PC-3 (cell line): ENCODE data around the gene SPHK2. TPM values are rescaled to one million over a fixed set of nuclear protein-coding genes. Genes with fewer than 3 reads are reported as not detected.

Experiments used
- ATAC-seq: fragments of 200-7000 bp; cut with Tn5 transposase; 2 replicates; pipeline ENCODE4 v1.9.1; 2020; ENCODE audit warnings: mild to moderate bottlenecking, moderate library complexity
- BruUV-seq: library from RNA; stranded (reverse); fragments of 400-500 nt; replicated peaks from 2 replicates; lab custom pipeline; 2021; lab: Mats Ljungman, UMichigan
- CTCF ChIA-PET: fragments of 300-600 bp; sonication (Branson Sonifier 250); formaldehyde crosslinking; loops from one replicate; lab custom pipeline; 2022; ENCODE audit warnings: antibody characterized with exemption; lab: Charles Lee
- POLR2A ChIA-PET: fragments of 300-600 bp; sonication (Branson Sonifier 250); formaldehyde crosslinking; loops from one replicate; lab custom pipeline; 2022; ENCODE audit warnings: antibody characterized with exemption; ENCODE audit not compliant: unreplicated experiment; lab: Charles Lee
- DNase-seq: peaks from one replicate; pipeline ENCODE4 v3.0.0-alpha.2; 2015
- H2AFZ ChIP-seq: fragments of 300-600 bp; sonication (generic); 2 replicates; pipeline ENCODE4 v1.6.0; 2016; ENCODE audit warnings: antibody characterized with exemption, low read length
- H3F3A ChIP-seq: fragments of 300-600 bp; sonication (generic); one replicate; pipeline ENCODE4 v1.6.0; 2017; ENCODE audit warnings: antibody characterized with exemption, low read length, control low read depth, mild to moderate bottlenecking; ENCODE audit not compliant: unreplicated experiment
- H3K27ac ChIP-seq: fragments of 300-600 bp; sonication (generic); 2 replicates; pipeline ENCODE4 v1.5.1; 2016; ENCODE audit warnings: mild to moderate bottlenecking, low read length
- H3K27me3 ChIP-seq: fragments of 300-600 bp; sonication (generic); 2 replicates; pipeline ENCODE4 v1.6.1; 2016; ENCODE audit warnings: low read length, mixed read lengths
- H3K36me3 ChIP-seq: fragments of 300-600 bp; sonication (generic); 2 replicates; pipeline ENCODE4 v1.6.1; 2016; ENCODE audit warnings: low read depth, mixed run types, low read length, mixed read lengths
- H3K4me1 ChIP-seq: fragments of 300-600 bp; sonication (generic); 2 replicates; pipeline ENCODE4 v1.5.1; 2016; ENCODE audit warnings: low read length; ENCODE audit not compliant: insufficient read depth
- H3K4me2 ChIP-seq: fragments of 300-600 bp; sonication (generic); 2 replicates; pipeline ENCODE4 v1.6.0; 2016; ENCODE audit warnings: low read length
- H3K4me3 ChIP-seq: fragments of 300-600 bp; sonication (generic); 2 replicates; pipeline ENCODE4 v1.5.1; 2016; ENCODE audit warnings: mild to moderate bottlenecking, low read length, mixed read lengths
- H3K79me2 ChIP-seq: fragments of 300-600 bp; sonication (generic); 2 replicates; pipeline ENCODE4 v1.6.1; 2017; ENCODE audit warnings: low read length, mixed read lengths
- H3K9ac ChIP-seq: fragments of 300-600 bp; sonication (generic); 2 replicates; pipeline ENCODE4 v1.6.0; 2016; ENCODE audit warnings: mild to moderate bottlenecking, low read length
- H3K9me2 ChIP-seq: fragments of 300-600 bp; sonication (generic); replicated peaks from 2 replicates; pipeline ENCODE4 v1.6.1; 2016; ENCODE audit warnings: mixed run types, low read length, mixed read lengths
- H3K9me3 ChIP-seq: fragments of 300-600 bp; sonication (generic); 2 replicates; pipeline ENCODE4 v1.6.1; 2016; ENCODE audit warnings: low read length, mixed read lengths
- H4K20me1 ChIP-seq: fragments of 300-600 bp; sonication (generic); 2 replicates; pipeline ENCODE4 v1.6.1; 2016; ENCODE audit warnings: low read length, mixed read lengths
- CTCF ChIP-seq: fragments of 300-600 bp; sonication (generic); conservative IDR thresholded peaks from 2 replicates; pipeline ENCODE4 v1.5.1; 2017; ENCODE audit warnings: antibody characterized with exemption, low read depth, mild to moderate bottlenecking, low read length
- EZH2 ChIP-seq: fragments of 300-600 bp; sonication (generic); IDR thresholded peaks from one replicate; pipeline ENCODE4 v1.6.1; 2017; ENCODE audit warnings: antibody characterized with exemption, mild to moderate bottlenecking, low read length; ENCODE audit not compliant: unreplicated experiment
- EZH2phosphoT487 ChIP-seq: fragments of 300-600 bp; sonication (generic); IDR thresholded peaks from 2 replicates; pipeline ENCODE4 v1.6.1; 2018; ENCODE audit warnings: mild to moderate bottlenecking, antibody characterized with exemption, low read length, borderline replicate concordance
- intact Hi-C: fragments of 100-400 bp; cut with micrococcal nuclease; formaldehyde crosslinking; loops from 2 replicates; pipeline ENCODE4 v1.9.0; 2023
- total RNA-seq: library from RNA; depleted of rRNA; stranded (reverse); fragments of >200 nt; gene quantifications from 2 replicates; pipeline ENCODE4 v1.2.3, GENCODE V29; 2014

SPHK2 gene
- total RNA-seq, 1 experiment from 2014 or later = 8.5 TPM

DNA sequence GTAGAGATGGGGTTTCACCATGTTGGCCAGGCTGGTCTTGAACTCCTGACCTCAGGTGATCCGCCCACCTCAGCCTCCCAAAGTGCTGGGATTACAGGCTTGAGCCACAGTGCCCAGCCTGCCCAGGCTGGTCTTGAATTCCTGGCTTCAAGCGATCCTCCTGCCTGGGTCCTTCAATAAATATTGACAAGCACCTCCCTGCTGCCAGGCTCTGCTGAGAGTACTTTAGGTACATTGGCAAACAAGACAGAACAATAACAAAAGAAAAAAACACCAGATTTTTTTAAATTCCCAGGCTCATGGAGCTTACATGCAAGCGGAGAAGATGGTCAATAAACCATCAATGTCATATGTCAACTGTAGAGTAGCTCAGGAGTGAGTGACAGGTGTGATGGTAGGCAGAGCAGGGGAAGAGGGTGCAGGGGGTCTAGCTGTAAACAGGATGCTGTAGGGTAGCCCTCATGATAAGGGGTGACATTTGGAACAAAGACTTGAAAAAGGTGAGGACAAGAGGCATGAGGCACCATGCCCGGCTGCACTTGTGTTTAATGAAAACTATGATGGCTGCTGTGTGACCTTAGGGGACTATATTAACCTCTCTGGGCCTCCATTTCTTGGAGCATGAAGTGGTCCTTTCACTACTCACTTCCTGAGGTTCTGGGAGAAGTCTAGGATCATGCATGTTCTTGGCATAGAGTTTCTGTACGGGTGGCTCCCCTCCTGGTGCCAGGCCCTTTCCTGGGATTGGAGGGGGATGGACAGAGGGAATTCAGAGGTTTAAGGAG, 47.7 kb upstream of the SPHK2 start:
- H3K4me1 ChIP-seq = peaks cover 10% of the 10 kb centered on the region
- H3K27ac ChIP-seq = no peak overlapping the region
- ATAC-seq (no peak), DNase-seq (no peak)
- H3K9ac ChIP-seq = no peak overlapping the region
- no peaks in the 10 kb centered on the region for H3K79me2 ChIP-seq
- no peaks in the 10 kb centered on the region for H3K27me3 ChIP-seq
- intact Hi-C loops = no loop called here
- no peak overlapping the region for H3K4me3 ChIP-seq
- BruUV-seq = no TSS peak
- no peak overlapping the region for H2AFZ ChIP-seq
- H3K36me3 ChIP-seq = no peaks in the 10 kb centered on the region
- ChIA-PET CTCF (interaction anchor here (0.9 kb wide), 1 partner anchor 13 kb away, joined by 4 read pairs; no protein-coding TSS in a partner anchor), POLR2A (no interaction called here)
- H3K9me2 ChIP-seq = no peaks in the 10 kb centered on the region
- H4K20me1 ChIP-seq = no peaks in the 10 kb centered on the region
- no peaks in the 10 kb centered on the region for H3F3A ChIP-seq
- TF ChIP-seq CTCF (no peak), EZH2phosphoT487 (no peak), EZH2 (no peak)
- no peak overlapping the region for H3K4me2 ChIP-seq
- no peaks in the 10 kb centered on the region for H3K9me3 ChIP-seq

GRCh38 chr19:48573163-48573505, 46.2 kb upstream of the SPHK2 start:
- no peaks in the 10 kb centered on the region for H4K20me1 ChIP-seq
- no peaks in the 10 kb centered on the region for H3K27me3 ChIP-seq
- H2AFZ ChIP-seq = no peak overlapping the region
- H3K9ac ChIP-seq = no peak overlapping the region
- H3K4me1 ChIP-seq = peaks cover 6% of the 10 kb centered on the region
- no peaks in the 10 kb centered on the region for H3K9me2 ChIP-seq
- DNase-seq (no peak), ATAC-seq (no peak)
- intact Hi-C loops = no loop called here
- BruUV-seq = no TSS peak
- H3K79me2 ChIP-seq = no peaks in the 10 kb centered on the region
- H3K27ac ChIP-seq = no peak overlapping the region
- H3F3A ChIP-seq = no peaks in the 10 kb centered on the region
- no peaks in the 10 kb centered on the region for H3K36me3 ChIP-seq
- H3K9me3 ChIP-seq = no peaks in the 10 kb centered on the region
- ChIA-PET POLR2A (no interaction called here), CTCF (no interaction called here)
- TF ChIP-seq EZH2 = no peak
- no peak for TF ChIP-seq CTCF
- no peak for TF ChIP-seq EZH2phosphoT487
- no peak overlapping the region for H3K4me2 ChIP-seq
- no peak overlapping the region for H3K4me3 ChIP-seq
